ENCODE data around the gene KRTAP10-3.
"Not testable (repeated sequence)": the region's sequence is repeated elsewhere in the genome, so short reads cannot be mapped to it uniquely, and the experiment has no call there.

KRTAP10-3 gene

DNA sequence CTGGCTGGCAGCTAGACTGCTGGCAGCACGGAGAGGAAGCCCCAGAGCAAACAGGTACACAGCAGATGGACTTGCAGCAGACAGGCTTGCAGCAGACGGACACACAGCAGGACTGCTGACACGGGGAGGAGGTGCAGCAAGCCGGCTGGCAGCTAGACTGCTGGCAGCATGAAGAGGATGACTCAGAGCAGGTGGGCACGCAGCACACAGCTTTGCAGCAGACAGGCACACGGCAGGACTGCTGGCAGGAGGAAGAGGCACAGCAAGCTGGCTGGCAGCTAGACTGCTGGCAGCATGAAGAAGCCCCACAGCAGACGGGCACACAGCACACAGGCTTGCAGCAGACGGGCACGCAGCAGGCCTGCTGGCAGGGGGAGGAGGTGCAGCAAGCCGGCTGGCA, 7.8 kb downstream of the KRTAP10-3 start:
- Mint-ChIP-seq H3K4me1 (ENCODE audit: low read depth) (peaks cover 24% of the 10 kb centered on the region), H3K27me3 (no peaks in the 10 kb centered on the region), H3K4me3 (no peak overlapping the region), H3K9me3 (peaks cover 17% of the 10 kb centered on the region), H3K27ac (peak overlapping the region; percentile 8), H3K36me3 (ENCODE audit: low read depth) (peaks cover 14% of the 10 kb centered on the region)
- DNase-seq: peak; percentile 13

DNA sequence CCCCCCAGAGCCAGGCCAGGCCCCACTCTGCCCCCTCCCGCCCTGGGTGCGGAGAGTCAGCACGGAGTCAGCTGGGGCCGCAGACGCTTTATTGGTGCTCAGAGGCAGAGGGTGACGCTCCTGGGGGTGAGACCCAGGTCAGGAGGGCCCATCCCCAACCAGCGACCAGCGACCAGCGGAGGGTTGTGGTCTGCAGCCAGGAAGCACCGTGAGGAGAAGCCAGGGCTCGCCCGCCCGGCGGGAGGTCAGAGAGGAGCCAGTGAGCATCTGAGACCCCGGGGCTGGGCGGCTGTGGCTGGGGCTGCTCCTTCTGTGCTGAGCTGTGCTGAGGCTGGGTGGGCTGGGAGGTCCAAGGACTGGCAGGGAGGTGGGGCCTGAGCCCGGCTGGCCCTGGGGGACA, 8.3 kb downstream of the KRTAP10-3 start:
- H3K9me3 Mint-ChIP-seq: peaks cover 22% of the 10 kb centered on the region
- H3K4me3 Mint-ChIP-seq, H3K27ac Mint-ChIP-seq, H3K27me3 Mint-ChIP-seq: not testable (repeated sequence)
- DNase-seq: peak; percentile 7
- peaks cover 18% of the 10 kb centered on the region for H3K36me3 Mint-ChIP-seq (ENCODE audit: low read depth)
- H3K4me1 Mint-ChIP-seq (ENCODE audit: low read depth): peaks cover 24% of the 10 kb centered on the region

GRCh38 chr21:44549525-44550211, 8.9 kb downstream of the KRTAP10-3 start:
- Mint-ChIP-seq H3K27me3 (no peaks in the 10 kb centered on the region), H3K4me3 (no peak overlapping the region), H3K4me1 (ENCODE audit: low read depth) (peaks cover 24% of the 10 kb centered on the region), H3K36me3 (ENCODE audit: low read depth) (peaks cover 18% of the 10 kb centered on the region), H3K9me3 (peaks cover 22% of the 10 kb centered on the region), H3K27ac (no peak overlapping the region)
- DNase-seq: peak; percentile 22

DNA sequence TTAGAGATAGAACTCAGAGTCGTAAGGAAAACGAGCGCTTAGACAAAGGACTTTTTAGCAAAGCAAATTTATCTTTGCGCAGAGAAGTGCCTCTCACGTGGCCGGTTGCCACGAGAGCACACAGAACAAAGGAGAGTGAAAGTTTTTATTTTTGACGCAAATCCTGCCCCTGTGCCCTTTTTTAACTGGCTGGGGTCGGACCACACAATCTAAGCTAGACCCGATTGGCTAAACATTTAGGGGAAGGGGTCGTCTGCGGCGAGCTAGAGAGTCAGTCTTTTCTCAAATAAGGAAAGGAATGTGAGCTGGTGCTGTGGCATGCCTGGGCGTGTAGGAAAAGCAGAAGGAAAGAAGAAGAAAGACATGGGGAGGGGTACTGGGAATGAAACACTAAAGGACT, 9.7 kb downstream of the KRTAP10-3 start:
- H3K9me3 Mint-ChIP-seq: peaks cover 22% of the 10 kb centered on the region
- no peaks in the 10 kb centered on the region for H3K27me3 Mint-ChIP-seq
- no peak overlapping the region for H3K4me3 Mint-ChIP-seq
- H3K27ac Mint-ChIP-seq: no peak overlapping the region
- H3K36me3 Mint-ChIP-seq (ENCODE audit: low read depth): peaks cover 18% of the 10 kb centered on the region
- peak; percentile 18 for DNase-seq
- H3K4me1 Mint-ChIP-seq (ENCODE audit: low read depth): peaks cover 24% of the 10 kb centered on the region

- Mint-ChIP-seq H3K9me3 (peaks cover 20% of the 10 kb centered on the region), H3K36me3 (ENCODE audit: low read depth) (peaks cover 18% of the 10 kb centered on the region), H3K27ac (no peak overlapping the region), H3K4me3 (no peak overlapping the region), H3K27me3 (no peaks in the 10 kb centered on the region), H3K4me1 (ENCODE audit: low read depth) (peaks cover 24% of the 10 kb centered on the region)
- peak; percentile 26 for DNase-seq
Observed at GRCh38 chr21:44548381-44548780, 10.2 kb downstream of the KRTAP10-3 start.

GRCh38 chr21:44547656-44548331, 10.8 kb downstream of the KRTAP10-3 start:
- Mint-ChIP-seq H3K9me3 (peaks cover 15% of the 10 kb centered on the region), H3K27ac (peak overlapping the region; percentile 91), H3K27me3 (no peaks in the 10 kb centered on the region), H3K4me3 (peak overlapping the region; percentile 53), H3K4me1 (ENCODE audit: low read depth) (peaks cover 24% of the 10 kb centered on the region), H3K36me3 (ENCODE audit: low read depth) (peaks cover 18% of the 10 kb centered on the region)
- DNase-seq: peak; percentile 52

DNA sequence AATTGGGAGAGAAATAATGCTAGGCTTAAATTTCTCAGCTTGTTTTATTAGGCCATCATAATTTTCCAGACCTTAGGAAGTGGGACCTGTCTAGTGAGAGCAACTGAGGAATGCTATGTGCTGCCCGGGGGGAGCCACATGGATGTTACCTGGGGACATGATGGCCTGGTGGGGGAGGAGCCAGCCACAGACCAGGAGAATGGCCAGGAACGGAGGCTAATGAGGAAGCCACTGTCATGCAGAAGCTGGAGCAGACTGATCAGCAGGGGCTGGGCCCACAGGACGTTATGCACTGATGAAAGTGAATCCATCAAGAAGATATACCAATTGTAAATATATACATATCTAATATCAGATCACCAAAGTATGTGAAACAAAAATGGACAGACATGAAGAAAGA, 14.0 kb downstream of the KRTAP10-3 start:
- H3K36me3 Mint-ChIP-seq (ENCODE audit: low read depth): peaks cover 18% of the 10 kb centered on the region

DNA sequence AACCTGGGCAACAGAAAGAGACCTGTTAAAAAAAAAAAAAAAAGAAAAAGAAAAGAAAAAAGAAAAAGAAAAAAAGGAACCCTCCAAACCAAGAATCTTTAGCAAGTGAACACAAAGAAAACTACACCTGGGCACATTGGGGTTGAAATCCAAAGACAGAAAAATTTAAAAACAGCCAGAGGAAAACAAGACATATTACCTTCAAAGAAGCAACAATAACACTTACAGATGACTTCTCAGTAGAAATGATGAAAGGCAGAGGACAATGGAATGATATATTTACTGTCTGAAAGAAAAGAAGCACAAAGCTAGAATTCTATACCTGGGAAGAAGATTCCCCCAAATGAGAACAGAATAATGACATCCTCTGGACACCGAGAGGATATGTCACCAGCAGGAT, 15.9 kb downstream of the KRTAP10-3 start:
- peaks cover 9% of the 10 kb centered on the region for H3K4me1 Mint-ChIP-seq (ENCODE audit: low read depth)
- no peaks in the 10 kb centered on the region for H3K27me3 Mint-ChIP-seq
- peaks cover 14% of the 10 kb centered on the region for H3K9me3 Mint-ChIP-seq
- H3K36me3 Mint-ChIP-seq (ENCODE audit: low read depth): peaks cover 16% of the 10 kb centered on the region
- no peak overlapping the region for H3K4me3 Mint-ChIP-seq
- DNase-seq: no peak
- no peak overlapping the region for H3K27ac Mint-ChIP-seq

More for the DNA sequence above, 14.0 kb downstream of the KRTAP10-3 start:
- no peak overlapping the region for H3K27ac Mint-ChIP-seq
- H3K4me1 Mint-ChIP-seq (ENCODE audit: low read depth): peaks cover 24% of the 10 kb centered on the region
- H3K9me3 Mint-ChIP-seq: peaks cover 15% of the 10 kb centered on the region
- no peak for DNase-seq
- H3K27me3 Mint-ChIP-seq: no peaks in the 10 kb centered on the region
- no peak overlapping the region for H3K4me3 Mint-ChIP-seq

GRCh38 chr21:44540741-44541288, 17.8 kb downstream of the KRTAP10-3 start:
- H3K4me1 Mint-ChIP-seq (ENCODE audit: low read depth): no peaks in the 10 kb centered on the region
- H3K9me3 Mint-ChIP-seq: peaks cover 5% of the 10 kb centered on the region
- H3K27me3 Mint-ChIP-seq: no peaks in the 10 kb centered on the region
- no peak for DNase-seq
- H3K27ac Mint-ChIP-seq: no peak overlapping the region
- no peak overlapping the region for H3K4me3 Mint-ChIP-seq
- H3K36me3 Mint-ChIP-seq (ENCODE audit: low read depth): peaks cover 4% of the 10 kb centered on the region

DNA sequence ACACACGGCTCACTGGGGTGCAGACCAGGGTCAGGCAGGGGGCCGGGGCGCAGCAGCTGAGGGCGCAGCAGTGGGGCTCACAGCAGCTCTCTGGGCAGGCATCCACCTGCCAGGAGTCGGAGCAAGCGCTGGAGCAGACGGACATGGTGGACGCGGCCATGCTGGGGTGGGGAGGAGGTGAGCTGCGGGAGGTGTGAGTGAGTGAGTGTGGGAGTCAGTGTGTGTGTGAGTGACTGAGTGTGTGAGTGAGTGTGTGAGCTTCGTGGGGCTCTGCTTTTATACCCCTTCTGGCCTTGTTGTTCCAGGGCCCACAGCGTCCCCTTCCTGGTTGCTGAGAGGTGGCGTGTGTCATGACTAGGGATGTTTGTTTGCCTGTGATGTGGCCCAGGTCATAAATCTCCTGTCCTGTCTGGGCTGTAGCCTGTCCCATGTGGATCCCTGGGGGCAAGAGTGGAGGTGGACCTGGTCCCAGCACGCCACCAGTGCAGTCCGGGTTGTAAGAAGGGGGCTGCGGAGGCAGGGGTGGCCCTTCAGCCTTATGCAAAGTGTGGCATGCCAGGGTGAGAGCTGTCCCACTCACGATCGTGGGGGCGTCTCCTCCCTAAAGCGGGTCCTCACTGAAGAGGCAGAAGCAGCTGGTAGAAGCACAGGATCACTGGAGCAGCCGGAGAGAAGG, 18.5 kb downstream of the KRTAP10-3 start, which contains the start of gene KRTAP10-1:
Gene KRTAP10-1, minus strand, starts transcription at position 205 of the 676 bp plus-strand sequence. Its CDS starts 45 bp downstream, at position 160.
- Mint-ChIP-seq H3K9me3 (no peaks in the 10 kb centered on the region), H3K27me3 (no peaks in the 10 kb centered on the region), H3K27ac (no peak within 1 kb of the TSS), H3K4me1 (ENCODE audit: low read depth) (no peaks in the 10 kb centered on the region), H3K4me3 (no peak within 1 kb of the TSS), H3K36me3 (ENCODE audit: low read depth) (no peaks in the 10 kb centered on the region)
- no peak for DNase-seq

GRCh38 chr21:44539046-44539445, 19.5 kb downstream of the KRTAP10-3 start:
- Mint-ChIP-seq H3K4me3 (no peak overlapping the region), H3K27ac (no peak overlapping the region), H3K36me3 (ENCODE audit: low read depth) (no peaks in the 10 kb centered on the region), H3K4me1 (ENCODE audit: low read depth) (no peaks in the 10 kb centered on the region), H3K27me3 (no peaks in the 10 kb centered on the region), H3K9me3 (no peaks in the 10 kb centered on the region)
- DNase-seq: no peak

DNA sequence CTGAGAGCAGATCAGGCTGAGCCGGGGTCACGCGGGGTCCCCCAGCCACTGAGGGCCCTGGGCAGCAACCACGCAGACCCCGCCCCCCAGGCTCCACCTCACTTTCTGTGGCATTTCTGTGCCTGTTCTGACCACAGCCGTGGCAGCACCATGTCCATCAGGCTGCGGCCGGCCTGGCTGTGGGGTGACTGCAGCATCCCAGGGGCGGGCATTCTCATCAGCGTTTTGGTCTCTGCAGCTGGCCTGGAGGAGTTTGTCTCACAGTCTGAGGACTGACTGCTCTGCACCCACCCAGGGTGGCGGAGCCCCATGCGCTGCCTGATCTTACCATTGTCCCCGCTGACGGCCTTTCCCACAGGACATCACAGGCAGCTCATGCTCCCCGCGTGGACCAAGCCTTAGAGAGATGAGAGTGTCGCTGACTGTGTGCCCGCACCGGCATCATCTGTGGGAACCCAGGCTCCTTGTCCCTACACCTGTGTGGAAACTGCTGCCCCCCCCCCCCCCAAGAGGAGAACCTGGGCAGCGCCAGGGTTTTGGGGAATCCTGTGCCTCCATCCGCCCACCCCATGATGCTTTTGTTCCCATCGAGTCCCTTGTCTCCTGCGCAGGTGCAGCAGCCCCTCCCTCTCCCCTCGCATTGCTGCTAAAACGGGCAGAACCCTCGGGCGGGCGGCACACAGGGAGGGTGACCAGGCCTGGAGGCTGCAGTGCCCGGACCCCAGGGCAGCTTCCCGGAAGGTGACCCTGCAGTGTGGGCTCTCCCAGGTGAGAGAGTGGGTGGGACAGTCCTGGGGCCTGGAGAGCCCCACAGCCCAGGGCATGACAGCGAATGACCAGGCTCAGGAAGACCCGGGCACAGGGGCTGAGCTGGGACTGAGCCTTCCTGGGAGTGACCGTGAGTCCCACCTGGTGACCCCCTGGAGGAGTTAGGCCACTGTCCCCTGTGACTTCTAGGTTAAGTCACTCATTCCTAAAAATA, 20.4 kb downstream of the KRTAP10-3 start:
- H3K9me3 Mint-ChIP-seq: no peaks in the 10 kb centered on the region
- H3K27me3 Mint-ChIP-seq: no peaks in the 10 kb centered on the region
- no peaks in the 10 kb centered on the region for H3K36me3 Mint-ChIP-seq (ENCODE audit: low read depth)
- H3K27ac Mint-ChIP-seq: no peak overlapping the region
- no peak overlapping the region for H3K4me3 Mint-ChIP-seq
- no peak for DNase-seq
- H3K4me1 Mint-ChIP-seq (ENCODE audit: low read depth): no peaks in the 10 kb centered on the region

GRCh38 chr21:44535963-44536362, 22.6 kb downstream of the KRTAP10-3 start:
- Mint-ChIP-seq H3K4me3 (no peak overlapping the region), H3K27ac (no peak overlapping the region), H3K4me1 (ENCODE audit: low read depth) (no peaks in the 10 kb centered on the region), H3K36me3 (ENCODE audit: low read depth) (no peaks in the 10 kb centered on the region), H3K27me3 (no peaks in the 10 kb centered on the region), H3K9me3 (no peaks in the 10 kb centered on the region)
- no peak for DNase-seq

- Mint-ChIP-seq H3K9me3 (no peaks in the 10 kb centered on the region), H3K27ac (peak overlapping the region; percentile 3), H3K36me3 (ENCODE audit: low read depth) (no peaks in the 10 kb centered on the region), H3K4me3 (no peak overlapping the region), H3K4me1 (ENCODE audit: low read depth) (no peaks in the 10 kb centered on the region), H3K27me3 (no peaks in the 10 kb centered on the region)
- DNase-seq: peak; percentile 7
Observed at GRCh38 chr21:44534688-44535087, 23.9 kb downstream of the KRTAP10-3 start.
